ENCODE results near the gene HAP1.

DNA sequence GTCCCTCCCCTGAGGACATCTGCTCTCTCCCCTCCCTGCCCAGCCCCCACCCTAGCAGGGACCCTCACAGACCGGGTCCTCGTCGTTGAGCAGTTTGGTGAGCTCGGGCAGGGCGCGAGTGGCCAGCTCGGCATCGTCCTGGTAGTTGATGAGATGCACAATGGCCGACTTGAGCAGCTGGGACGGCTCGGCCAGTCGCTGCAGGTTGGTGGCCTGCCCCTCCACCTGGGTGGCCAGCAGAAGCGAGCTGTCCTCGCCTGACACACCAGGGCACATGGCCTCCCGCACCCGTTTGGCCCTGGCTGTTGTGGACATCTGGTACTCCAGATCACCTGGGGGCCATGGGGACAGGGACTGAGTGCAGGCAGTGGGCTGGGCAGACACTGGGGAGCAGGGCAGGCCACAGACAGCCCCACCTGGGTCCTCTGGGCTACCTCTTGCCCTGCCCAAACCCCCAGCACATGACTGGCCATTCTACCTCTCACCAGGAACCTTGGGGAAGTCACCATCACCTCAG lies 35.0 kb upstream of the HAP1 start:
- TF ChIP-seq, protein P1, sequence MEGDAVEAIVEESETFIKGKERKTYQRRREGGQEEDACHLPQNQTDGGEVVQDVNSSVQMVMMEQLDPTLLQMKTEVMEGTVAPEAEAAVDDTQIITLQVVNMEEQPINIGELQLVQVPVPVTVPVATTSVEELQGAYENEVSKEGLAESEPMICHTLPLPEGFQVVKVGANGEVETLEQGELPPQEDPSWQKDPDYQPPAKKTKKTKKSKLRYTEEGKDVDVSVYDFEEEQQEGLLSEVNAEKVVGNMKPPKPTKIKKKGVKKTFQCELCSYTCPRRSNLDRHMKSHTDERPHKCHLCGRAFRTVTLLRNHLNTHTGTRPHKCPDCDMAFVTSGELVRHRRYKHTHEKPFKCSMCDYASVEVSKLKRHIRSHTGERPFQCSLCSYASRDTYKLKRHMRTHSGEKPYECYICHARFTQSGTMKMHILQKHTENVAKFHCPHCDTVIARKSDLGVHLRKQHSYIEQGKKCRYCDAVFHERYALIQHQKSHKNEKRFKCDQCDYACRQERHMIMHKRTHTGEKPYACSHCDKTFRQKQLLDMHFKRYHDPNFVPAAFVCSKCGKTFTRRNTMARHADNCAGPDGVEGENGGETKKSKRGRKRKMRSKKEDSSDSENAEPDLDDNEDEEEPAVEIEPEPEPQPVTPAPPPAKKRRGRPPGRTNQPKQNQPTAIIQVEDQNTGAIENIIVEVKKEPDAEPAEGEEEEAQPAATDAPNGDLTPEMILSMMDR (IDR thresholded peaks at IDR 0.05), result no peak
- TF ChIP-seq POLR2AphosphoS5 (IDR thresholded peaks at IDR 0.05; ENCODE audit: insufficient read depth in 1 of 2, low read depth in 1 of 2) (no peak), POLR2A (IDR thresholded peaks at IDR 0.05) (no peak)
